Stimulated activated naive B cell treated with anti-CD40 and anti-IgM and Interleukin-4, amounts not matched to agents 10 μg/mL and 1 μg/mL and 100 μg/mL, for 72 hours (primary cell): ENCODE results near the gene GDI2.
"Not testable (repeated sequence)": the region's sequence is repeated elsewhere in the genome, so short reads cannot be mapped to it uniquely, and the experiment has no call there.

Experiments used
- ATAC-seq, 2 donors: fragments of 150-1000 bp; cut with Tn5 transposase; replicated peaks; 2 replicates each; pipeline ENCODE4 v1.10.0; 2021; ENCODE audit warnings: moderate library complexity in 1 of 2
- DNase-seq: peaks from one replicate; pipeline ENCODE4 v3.0.0; 2021
- H3K27ac Mint-ChIP-seq: one replicate; pipeline ENCODE4 v1.8.0; 2022; ENCODE audit warnings: mild to moderate bottlenecking, mixed read lengths
- H3K27me3 Mint-ChIP-seq, 2 donors: one replicate each; pipeline ENCODE4 v1.8.0; 2022; ENCODE audit warnings: mixed read lengths in 2 of 2
- H3K36me3 Mint-ChIP-seq, 2 donors: one replicate each; pipeline ENCODE4 v1.8.0; 2022; ENCODE audit warnings: mixed read lengths in 2 of 2, mild to moderate bottlenecking in 1 of 2
- H3K4me1 Mint-ChIP-seq, 2 donors: one replicate each; pipeline ENCODE4 v1.8.0; 2022; ENCODE audit warnings: mixed read lengths in 2 of 2, mild to moderate bottlenecking in 1 of 2
- H3K4me3 Mint-ChIP-seq, 2 donors: one replicate each; pipeline ENCODE4 v1.8.0; 2022; ENCODE audit warnings: mild to moderate bottlenecking in 2 of 2, mixed read lengths in 2 of 2, moderate library complexity in 1 of 2
- H3K9me3 Mint-ChIP-seq, 2 donors: one replicate each; pipeline ENCODE4 v1.8.0; 2022; ENCODE audit warnings: mixed read lengths in 2 of 2, mild to moderate bottlenecking in 1 of 2

The GDI2 gene

GRCh38 chr10:5788969-5789368 is 24.3 kb downstream of the GDI2 start:
- no peak overlapping the region for H3K4me3 Mint-ChIP-seq
- H3K9me3 Mint-ChIP-seq, result no peaks in the 10 kb centered on the region
- ATAC-seq (no peak), DNase-seq (no peak)
- peaks cover 5 to 21% of the 10 kb centered on the region in 2 donors for H3K4me1 Mint-ChIP-seq
- no peaks in the 10 kb centered on the region for H3K27me3 Mint-ChIP-seq
- H3K27ac Mint-ChIP-seq, result no peak overlapping the region
- H3K36me3 Mint-ChIP-seq, result peaks cover 55 to 67% of the 10 kb centered on the region in 2 donors

- DNase-seq (no peak), ATAC-seq (no peak)
- Mint-ChIP-seq H3K27ac (no peak overlapping the region), H3K4me1 (peaks cover 16 to 58% of the 10 kb centered on the region in 2 donors), H3K27me3 (no peaks in the 10 kb centered on the region), H3K36me3 (peaks cover 64 to 87% of the 10 kb centered on the region in 2 donors), H3K9me3 (no peaks in the 10 kb centered on the region), H3K4me3 (no peak overlapping the region)
Measured at GRCh38 chr10:5783300-5783699, 29.9 kb downstream of the GDI2 start.

- Mint-ChIP-seq H3K27me3 (no peaks in the 10 kb centered on the region), H3K4me3 (peak overlapping the region in 1 of 2 donors; percentile 8), H3K4me1 (peaks cover 20 to 58% of the 10 kb centered on the region in 2 donors), H3K9me3 (no peaks in the 10 kb centered on the region), H3K27ac (peak overlapping the region; percentile 11), H3K36me3 (peaks cover 64 to 89% of the 10 kb centered on the region in 2 donors)
- ATAC-seq (peak in 1 of 2 donors; percentile 25), DNase-seq (no peak)
Measured at GRCh38 chr10:5782174-5782573, 31.1 kb downstream of the GDI2 start.

GRCh38 chr10:5779730-5780129 is 33.5 kb downstream of the GDI2 start:
- H3K36me3 Mint-ChIP-seq, result peaks cover 60 to 89% of the 10 kb centered on the region in 2 donors
- H3K27me3 Mint-ChIP-seq, result no peaks in the 10 kb centered on the region
- H3K9me3 Mint-ChIP-seq, result no peaks in the 10 kb centered on the region
- no peak overlapping the region for H3K27ac Mint-ChIP-seq
- DNase-seq (no peak), ATAC-seq (peak; percentile 34 to 41)
- peak overlapping the region in 1 of 2 donors; percentile 8 for H3K4me3 Mint-ChIP-seq
- H3K4me1 Mint-ChIP-seq, result peaks cover 30 to 79% of the 10 kb centered on the region in 2 donors

GRCh38 chr10:5777758-5778157 is 35.5 kb downstream of the GDI2 start:
- Mint-ChIP-seq H3K27ac (peak overlapping the region; percentile 56), H3K4me1 (peaks cover 30 to 74% of the 10 kb centered on the region in 2 donors), H3K36me3 (peaks cover 56 to 86% of the 10 kb centered on the region in 2 donors)
- not testable (repeated sequence) for H3K9me3 Mint-ChIP-seq, H3K27me3 Mint-ChIP-seq, H3K4me3 Mint-ChIP-seq, DNase-seq, ATAC-seq

- ATAC-seq (no peak), DNase-seq (no peak)
- Mint-ChIP-seq H3K27me3 (no peaks in the 10 kb centered on the region), H3K4me3 (no peak overlapping the region), H3K27ac (peak overlapping the region; percentile 31), H3K36me3 (peaks cover 54 to 83% of the 10 kb centered on the region in 2 donors), H3K9me3 (no peaks in the 10 kb centered on the region), H3K4me1 (peaks cover 27 to 65% of the 10 kb centered on the region in 2 donors)
Measured at GRCh38 chr10:5776881-5777197, 36.4 kb downstream of the GDI2 start.

GRCh38 chr10:5776136-5776880 is 36.9 kb downstream of the GDI2 start:
- H3K36me3 Mint-ChIP-seq, result peaks cover 56 to 85% of the 10 kb centered on the region in 2 donors
- peaks cover 27 to 62% of the 10 kb centered on the region in 2 donors for H3K4me1 Mint-ChIP-seq
- no peaks in the 10 kb centered on the region for H3K27me3 Mint-ChIP-seq
- H3K27ac Mint-ChIP-seq, result peak overlapping the region; percentile 71
- ATAC-seq (no peak), DNase-seq (no peak)
- H3K9me3 Mint-ChIP-seq, result no peaks in the 10 kb centered on the region
- H3K4me3 Mint-ChIP-seq, result no peak overlapping the region

GRCh38 chr10:5775685-5776084 is 37.5 kb downstream of the GDI2 start:
- H3K9me3 Mint-ChIP-seq, result no peaks in the 10 kb centered on the region
- peak overlapping the region; percentile 71 for H3K27ac Mint-ChIP-seq
- DNase-seq (no peak), ATAC-seq (peak; percentile 62 to 74)
- peaks cover 25 to 57% of the 10 kb centered on the region in 2 donors for H3K4me1 Mint-ChIP-seq
- no peak overlapping the region for H3K4me3 Mint-ChIP-seq
- H3K27me3 Mint-ChIP-seq, result no peaks in the 10 kb centered on the region
- H3K36me3 Mint-ChIP-seq, result peaks cover 55 to 80% of the 10 kb centered on the region in 2 donors

- no peaks in the 10 kb centered on the region for H3K9me3 Mint-ChIP-seq
- peaks cover 58 to 81% of the 10 kb centered on the region in 2 donors for H3K36me3 Mint-ChIP-seq
- no peaks in the 10 kb centered on the region for H3K27me3 Mint-ChIP-seq
- ATAC-seq, result no peak
- peak overlapping the region; percentile 71 for H3K27ac Mint-ChIP-seq
- no peak overlapping the region for H3K4me3 Mint-ChIP-seq
- peaks cover 28 to 54% of the 10 kb centered on the region in 2 donors for H3K4me1 Mint-ChIP-seq
- no peak for DNase-seq
Measured at GRCh38 chr10:5774987-5775620, 38.1 kb downstream of the GDI2 start.

GRCh38 chr10:5766189-5766588 is 47.0 kb downstream of the GDI2 start:
- peak overlapping the region; percentile 65 for H3K27ac Mint-ChIP-seq
- DNase-seq, result no peak

GRCh38 chr10:5765617-5766016 is 47.6 kb downstream of the GDI2 start:
- H3K36me3 Mint-ChIP-seq, result peaks cover 50 to 69% of the 10 kb centered on the region in 2 donors
- peak overlapping the region; percentile 65 for H3K27ac Mint-ChIP-seq
- H3K4me1 Mint-ChIP-seq, result peaks cover 20 to 29% of the 10 kb centered on the region in 2 donors
- H3K9me3 Mint-ChIP-seq, result no peaks in the 10 kb centered on the region
- DNase-seq (no peak), ATAC-seq (no peak)
- H3K4me3 Mint-ChIP-seq, result no peak overlapping the region
- no peaks in the 10 kb centered on the region for H3K27me3 Mint-ChIP-seq

More at GRCh38 chr10:5766189-5766588, 47.0 kb downstream of the GDI2 start:
- H3K4me1 Mint-ChIP-seq, result peaks cover 17 to 23% of the 10 kb centered on the region in 2 donors
- H3K27me3 Mint-ChIP-seq, result no peaks in the 10 kb centered on the region
- no peak overlapping the region for H3K4me3 Mint-ChIP-seq
- peaks cover 48 to 64% of the 10 kb centered on the region in 2 donors for H3K36me3 Mint-ChIP-seq
- no peak for ATAC-seq
- H3K9me3 Mint-ChIP-seq, result no peaks in the 10 kb centered on the region

- no peaks in the 10 kb centered on the region for H3K27me3 Mint-ChIP-seq
- DNase-seq, result no peak
- peak overlapping the region in 1 of 2 donors; percentile 27 for H3K4me3 Mint-ChIP-seq
- no peaks in the 10 kb centered on the region for H3K9me3 Mint-ChIP-seq
- no peak for ATAC-seq
- peaks cover 20 to 28% of the 10 kb centered on the region in 2 donors for H3K4me1 Mint-ChIP-seq
- H3K36me3 Mint-ChIP-seq, result peaks cover 55 to 71% of the 10 kb centered on the region in 2 donors
- H3K27ac Mint-ChIP-seq, result peak overlapping the region; percentile 82
Measured at GRCh38 chr10:5764422-5765297, 48.6 kb downstream of the GDI2 start.

- no peak overlapping the region for H3K27ac Mint-ChIP-seq
- H3K4me3 Mint-ChIP-seq, result no peak overlapping the region
- peaks cover 51 to 71% of the 10 kb centered on the region in 2 donors for H3K36me3 Mint-ChIP-seq
- ATAC-seq, result no peak
- no peak for DNase-seq
- H3K27me3 Mint-ChIP-seq, result no peaks in the 10 kb centered on the region
- H3K9me3 Mint-ChIP-seq, result no peaks in the 10 kb centered on the region
- peaks cover 20 to 28% of the 10 kb centered on the region in 2 donors for H3K4me1 Mint-ChIP-seq
Measured at GRCh38 chr10:5762531-5762930, 50.7 kb downstream of the GDI2 start.

GRCh38 chr10:5761220-5761619 is 52.0 kb downstream of the GDI2 start:
- Mint-ChIP-seq H3K27me3 (no peaks in the 10 kb centered on the region), H3K4me3 (no peak overlapping the region), H3K4me1 (peaks cover 20 to 28% of the 10 kb centered on the region in 2 donors), H3K9me3 (no peaks in the 10 kb centered on the region), H3K27ac (no peak overlapping the region), H3K36me3 (peaks cover 44 to 67% of the 10 kb centered on the region in 2 donors)
- DNase-seq, result no peak
- ATAC-seq, result no peak
